HepG2 (cell line): ENCODE measurements around the gene PAFAH1B1.

Source experiments
- BCLAF1 ChIP-seq: fragments of 450-650 bp; IDR thresholded peaks from 2 replicates; pipeline ENCODE4 v1.6.1; 2017; ENCODE audit warnings: mild to moderate bottlenecking
- CREB3 ChIP-seq: sonication (generic); formaldehyde crosslinking; IDR thresholded peaks from 2 replicates; pipeline ENCODE4 v1.5.0; 2020; ENCODE audit warnings: missing genetic modification reagents
- EHMT2 ChIP-seq: fragments of 200-600 bp; sonication (generic); IDR thresholded peaks from 2 replicates; pipeline ENCODE4 v1.7.0; 2017; ENCODE audit warnings: antibody characterized with exemption, low read depth, low read length, borderline replicate concordance
- HNRNPL ChIP-seq: fragments of 200-400 bp; formaldehyde crosslinking; IDR thresholded peaks from 2 replicates; pipeline ENCODE4 v1.6.1; 2017; ENCODE audit warnings: mild to moderate bottlenecking, low read depth, low read length
- HOXA7 ChIP-seq: sonication (generic); formaldehyde crosslinking; IDR thresholded peaks from 2 replicates; pipeline ENCODE4 v1.8.1; 2022; ENCODE audit warnings: mild to moderate bottlenecking, missing genetic modification reagents, moderate library complexity
- PRDM10 ChIP-seq: sonication (generic); formaldehyde crosslinking; IDR thresholded peaks from 2 replicates; pipeline ENCODE4 v1.4.0; 2020; ENCODE audit warnings: low read depth, missing genetic modification reagents
- RBM22 ChIP-seq: fragments of 200-400 bp; formaldehyde crosslinking; optimal IDR thresholded peaks from 2 replicates; pipeline ENCODE3; 2017; ENCODE audit warnings: mild to moderate bottlenecking, low read length, moderate library complexity
- RXRB ChIP-seq: IDR thresholded peaks from 2 replicates; pipeline ENCODE4 v1.6.1; 2016; ENCODE audit warnings: borderline replicate concordance, missing genetic modification reagents, missing compliant biosample characterization
- ZNF784 ChIP-seq: sonication (generic); formaldehyde crosslinking; IDR thresholded peaks from 2 replicates; pipeline ENCODE4 v1.5.1; 2020; ENCODE audit warnings: missing genetic modification reagents, mild to moderate bottlenecking, borderline replicate concordance
- TF ChIP-seq, protein P1 (sequence below): IDR thresholded peaks from 2 replicates; pipeline ENCODE4 v1.6.1; 2016
- TF ChIP-seq, protein P2 (sequence below): sonication (generic); formaldehyde crosslinking; IDR thresholded peaks from 2 replicates; pipeline ENCODE4 v1.5.0; 2020; ENCODE audit warnings: mild to moderate bottlenecking, missing genetic modification reagents, moderate library complexity

DNA sequence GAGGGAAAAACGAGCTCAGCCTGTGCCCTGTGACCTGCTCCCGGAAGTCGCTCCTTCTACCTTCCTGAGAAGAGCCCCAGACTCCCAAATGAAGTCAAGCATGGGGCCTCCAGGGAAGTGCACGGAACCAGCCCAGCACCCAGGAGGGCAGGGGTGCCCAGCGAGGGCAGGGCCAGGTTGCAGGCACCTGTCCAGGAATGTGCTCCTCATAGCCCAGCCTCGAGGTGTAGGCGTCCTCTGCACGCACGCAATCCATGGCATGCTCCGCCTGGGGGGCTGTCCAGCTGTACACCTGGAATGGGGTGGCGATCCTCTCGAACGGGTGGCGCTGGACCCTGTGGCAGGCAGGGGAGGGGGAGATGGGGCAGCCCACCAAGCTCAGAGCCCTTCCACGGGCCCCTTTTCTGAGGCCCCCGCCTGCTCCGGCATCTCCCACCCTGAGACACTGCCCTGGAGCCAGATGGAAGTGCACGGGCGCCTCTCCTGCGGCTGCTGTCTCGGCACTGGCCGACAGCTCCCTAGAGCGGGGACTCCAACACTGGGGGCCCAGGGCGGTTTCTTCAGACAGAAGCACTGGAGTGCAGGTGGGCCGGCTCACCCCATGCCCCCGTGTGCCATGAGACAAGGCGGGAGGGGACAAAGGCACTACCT is 107.2 kb downstream of the PAFAH1B1 start:
- TF ChIP-seq, protein P1, sequence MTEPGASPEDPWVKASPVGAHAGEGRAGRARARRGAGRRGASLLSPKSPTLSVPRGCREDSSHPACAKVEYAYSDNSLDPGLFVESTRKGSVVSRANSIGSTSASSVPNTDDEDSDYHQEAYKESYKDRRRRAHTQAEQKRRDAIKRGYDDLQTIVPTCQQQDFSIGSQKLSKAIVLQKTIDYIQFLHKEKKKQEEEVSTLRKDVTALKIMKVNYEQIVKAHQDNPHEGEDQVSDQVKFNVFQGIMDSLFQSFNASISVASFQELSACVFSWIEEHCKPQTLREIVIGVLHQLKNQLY (CRISPR knock-in tag): no peak
- TF ChIP-seq EHMT2: no peak
- no peak for TF ChIP-seq HNRNPL
- TF ChIP-seq ZNF784 (CRISPR knock-in tag): no peak
- TF ChIP-seq PRDM10 (CRISPR knock-in tag): no peak
- no peak for TF ChIP-seq HOXA7 (CRISPR knock-in tag)
- TF ChIP-seq CREB3 (CRISPR knock-in tag): no peak
- no peak for TF ChIP-seq BCLAF1
- no peak for TF ChIP-seq RXRB (CRISPR knock-in tag)
- no peak for TF ChIP-seq RBM22
- TF ChIP-seq, protein P2, sequence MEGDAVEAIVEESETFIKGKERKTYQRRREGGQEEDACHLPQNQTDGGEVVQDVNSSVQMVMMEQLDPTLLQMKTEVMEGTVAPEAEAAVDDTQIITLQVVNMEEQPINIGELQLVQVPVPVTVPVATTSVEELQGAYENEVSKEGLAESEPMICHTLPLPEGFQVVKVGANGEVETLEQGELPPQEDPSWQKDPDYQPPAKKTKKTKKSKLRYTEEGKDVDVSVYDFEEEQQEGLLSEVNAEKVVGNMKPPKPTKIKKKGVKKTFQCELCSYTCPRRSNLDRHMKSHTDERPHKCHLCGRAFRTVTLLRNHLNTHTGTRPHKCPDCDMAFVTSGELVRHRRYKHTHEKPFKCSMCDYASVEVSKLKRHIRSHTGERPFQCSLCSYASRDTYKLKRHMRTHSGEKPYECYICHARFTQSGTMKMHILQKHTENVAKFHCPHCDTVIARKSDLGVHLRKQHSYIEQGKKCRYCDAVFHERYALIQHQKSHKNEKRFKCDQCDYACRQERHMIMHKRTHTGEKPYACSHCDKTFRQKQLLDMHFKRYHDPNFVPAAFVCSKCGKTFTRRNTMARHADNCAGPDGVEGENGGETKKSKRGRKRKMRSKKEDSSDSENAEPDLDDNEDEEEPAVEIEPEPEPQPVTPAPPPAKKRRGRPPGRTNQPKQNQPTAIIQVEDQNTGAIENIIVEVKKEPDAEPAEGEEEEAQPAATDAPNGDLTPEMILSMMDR (CRISPR knock-in tag): no peak
